MM.1S (cell line): ENCODE results near the gene EIF4E.

Source experiments
- CTCF ChIP-seq: fragments of 300-600 bp; sonication (generic); IDR thresholded peaks from 2 replicates; pipeline ENCODE4 v1.5.1; 2016; ENCODE audit warnings: antibody characterized with exemption, low read length, mixed read lengths
- EZH2 ChIP-seq: fragments of 300-600 bp; sonication (generic); optimal IDR thresholded peaks from 2 replicates; pipeline ENCODE3; 2017; ENCODE audit warnings: low read depth, mild to moderate bottlenecking, antibody characterized with exemption, low read length, mixed read lengths

- no peak for TF ChIP-seq CTCF
- TF ChIP-seq EZH2: no peak
Measured at GRCh38 chr4:98851806-98852205, 77.1 kb downstream of the EIF4E start.
